COLO668 (cell line): ENCODE measurements around the gene TUBG1.
"Not testable (repeated sequence)": the region's sequence is repeated elsewhere in the genome, so short reads cannot be mapped to it uniquely, and the experiment has no call there.

ENCODE experiments used
- DNase-seq: peaks from one replicate; lab custom pipeline; 2025; ENCODE audit not compliant: unreplicated experiment; lab: John Stamatoyannopoulos, UW

Gene TUBG1

DNA sequence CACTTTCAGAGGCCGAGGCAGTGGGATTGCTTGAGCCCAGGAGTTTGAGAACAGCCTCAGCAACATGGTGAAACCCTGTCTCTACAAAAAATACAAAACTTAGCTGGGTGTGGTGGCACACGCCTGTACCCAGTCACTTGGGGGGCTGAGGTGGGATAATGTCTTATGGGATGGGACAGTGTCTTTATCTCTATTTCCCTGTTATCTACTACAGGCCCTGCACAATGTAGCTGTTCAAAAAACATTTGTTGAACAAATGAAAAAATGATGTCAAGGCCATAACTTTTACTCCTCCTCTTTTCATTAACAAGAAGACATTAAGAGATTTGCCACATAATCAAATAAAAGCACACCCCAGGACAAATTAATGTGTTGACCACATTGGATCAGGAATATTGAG, 13.8 kb downstream of the TUBG1 start:
- DNase-seq: no peak

DNA sequence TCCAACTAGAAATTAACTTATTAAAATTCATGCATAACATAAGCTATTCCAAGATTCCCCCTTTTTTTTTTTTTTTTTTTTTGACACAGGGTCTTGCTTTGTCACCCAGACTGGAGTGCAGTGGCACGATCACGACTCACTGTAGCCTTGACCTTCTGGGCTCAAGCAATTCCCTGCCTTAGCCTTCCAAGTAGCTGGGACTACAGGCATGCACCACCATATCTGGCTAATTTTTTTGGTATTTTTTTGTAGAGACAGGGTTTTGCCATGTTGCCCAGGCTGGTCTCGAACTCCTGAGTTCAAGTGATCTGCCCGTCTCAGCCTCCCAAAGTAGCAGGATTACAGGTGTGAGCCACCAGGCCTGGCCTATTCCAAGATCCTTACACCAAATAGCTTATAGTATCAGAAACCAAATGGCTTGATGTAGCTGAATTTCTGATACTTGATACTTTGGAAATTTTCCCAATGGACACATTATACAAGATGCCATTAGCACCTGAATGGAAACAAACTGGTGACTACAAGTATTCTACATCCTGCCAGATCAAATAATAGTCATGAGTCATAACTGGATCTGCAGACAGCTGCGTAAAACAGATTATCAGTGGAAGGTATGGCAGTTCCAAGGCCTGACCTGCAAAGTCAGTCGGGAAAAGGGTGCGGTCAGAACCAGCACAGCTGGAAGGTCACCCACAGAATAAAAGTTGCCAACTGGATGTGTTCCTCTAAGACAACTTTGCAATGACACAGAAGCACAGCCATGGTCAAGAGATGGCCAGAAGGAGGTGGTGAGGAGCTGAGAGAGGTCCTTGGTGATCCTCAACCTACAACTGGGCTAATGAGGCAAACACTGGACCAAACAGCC, 14.5 kb downstream of the TUBG1 start:
- peak; percentile 31 for DNase-seq

DNA sequence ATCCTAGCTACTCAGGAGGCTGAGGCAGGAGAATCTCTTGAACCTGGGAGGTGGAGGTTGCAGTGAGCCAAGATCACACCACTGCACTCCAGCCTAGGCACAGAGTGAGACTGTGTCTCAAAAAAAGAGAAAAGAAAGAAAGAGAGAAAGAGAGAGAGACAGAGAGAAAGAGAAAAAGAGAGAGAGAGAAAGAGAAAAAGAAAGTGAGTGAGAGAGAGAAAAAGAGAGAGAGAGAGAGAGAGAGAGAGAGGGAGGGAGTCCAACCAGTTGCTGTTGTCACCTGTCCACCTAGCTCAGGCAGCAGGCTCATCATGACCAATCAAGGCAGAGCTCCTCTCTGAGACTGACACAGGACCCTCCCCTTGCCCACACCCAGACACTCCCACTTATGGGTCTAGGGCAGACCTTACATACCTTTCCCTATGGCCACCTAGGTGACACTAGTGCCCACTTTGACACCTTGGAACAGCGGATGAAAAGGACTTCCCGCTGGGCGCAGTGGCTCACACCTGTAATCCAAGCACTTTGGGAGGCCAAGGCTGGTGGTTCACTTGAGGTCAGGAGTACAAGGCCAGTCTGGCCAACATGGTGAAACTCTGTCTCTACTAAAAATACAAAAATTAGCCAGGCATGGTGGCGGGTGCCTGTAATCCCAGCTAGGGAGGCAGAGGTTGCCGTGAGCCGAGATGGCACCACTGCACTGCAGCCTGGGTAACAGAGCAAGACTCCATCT, 17.7 kb downstream of the TUBG1 start:
- DNase-seq: not testable (repeated sequence)

DNA sequence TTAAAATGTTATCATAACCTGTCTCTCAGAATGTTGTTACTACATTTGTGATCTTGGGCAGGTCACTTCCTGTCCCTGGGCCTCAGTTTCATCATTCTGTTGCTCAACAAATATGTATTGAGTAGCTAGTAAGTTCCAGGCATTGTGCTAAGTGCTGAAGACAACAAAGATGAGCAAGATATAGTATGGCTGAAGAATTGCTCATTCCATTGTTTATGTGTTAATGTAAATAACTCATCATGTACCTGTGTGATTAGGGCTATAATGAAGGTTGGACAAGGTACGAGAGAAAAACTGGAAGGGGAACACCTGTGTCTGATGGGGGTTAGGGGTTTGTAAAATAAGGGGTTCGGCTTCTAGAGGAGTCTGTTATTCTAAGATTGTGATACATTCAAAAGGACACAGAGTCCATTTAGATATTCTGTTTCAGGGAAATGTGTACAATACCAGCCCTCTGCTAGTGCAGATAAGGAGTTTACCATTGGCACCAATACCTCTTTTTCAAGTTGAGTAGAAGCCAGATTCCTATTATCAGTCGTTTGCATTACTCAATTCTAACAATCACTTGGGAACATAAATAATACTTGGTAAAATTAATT, 20.0 kb downstream of the TUBG1 start:
- no peak for DNase-seq

DNA sequence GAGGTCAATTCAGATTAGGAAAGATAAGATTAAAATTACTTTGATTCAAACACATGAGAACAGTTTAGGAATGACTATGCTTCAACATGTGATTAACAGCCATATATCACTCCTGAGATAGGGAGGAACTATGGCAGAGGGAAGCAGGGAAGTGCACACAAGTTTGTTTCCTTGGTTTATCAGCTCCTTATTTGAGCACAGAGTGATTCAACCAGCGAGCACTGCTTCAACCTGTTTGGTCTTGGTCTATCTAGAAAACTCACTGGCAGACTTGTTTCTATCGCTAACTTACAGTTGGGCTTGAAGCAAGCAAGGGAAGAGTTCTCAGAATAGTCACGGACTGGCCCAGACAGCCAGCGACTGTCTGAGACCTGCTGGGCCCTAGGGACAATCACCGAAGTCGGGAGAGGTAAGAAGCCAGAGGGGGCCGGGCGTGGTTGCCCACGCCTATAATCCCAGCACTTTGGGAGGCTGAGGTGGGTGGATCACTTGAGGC, 23.5 kb downstream of the TUBG1 start:
- DNase-seq: no peak

DNA sequence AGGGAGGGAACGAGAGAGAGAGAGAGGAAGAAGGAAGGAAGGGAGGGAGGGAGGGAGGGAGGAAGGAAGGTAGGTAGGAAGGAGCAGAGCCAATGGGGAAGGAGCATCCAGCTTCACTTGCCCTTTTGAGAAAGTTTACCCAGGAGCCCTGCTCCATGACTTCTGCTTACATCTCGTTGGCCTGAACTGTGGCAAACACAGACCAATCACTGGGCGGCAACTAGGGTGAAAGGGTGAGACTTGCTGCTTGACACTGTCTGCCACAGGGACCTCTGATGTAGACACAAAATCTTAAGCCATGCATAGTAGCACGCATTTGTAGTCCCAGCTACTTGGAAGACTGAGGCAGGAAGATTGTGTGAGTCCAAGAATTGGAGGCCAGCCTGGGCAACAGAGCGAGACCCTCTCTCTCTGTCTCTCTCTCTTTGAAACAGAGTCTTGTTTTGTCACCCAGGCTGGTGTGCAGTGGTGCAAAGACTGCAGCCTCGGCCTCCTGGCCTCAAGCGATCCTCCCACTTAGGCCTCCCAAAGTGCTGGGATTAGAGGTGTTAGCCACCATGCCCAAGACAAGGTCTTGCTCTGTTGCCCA, 30.1 kb downstream of the TUBG1 start:
- DNase-seq: no peak

DNA sequence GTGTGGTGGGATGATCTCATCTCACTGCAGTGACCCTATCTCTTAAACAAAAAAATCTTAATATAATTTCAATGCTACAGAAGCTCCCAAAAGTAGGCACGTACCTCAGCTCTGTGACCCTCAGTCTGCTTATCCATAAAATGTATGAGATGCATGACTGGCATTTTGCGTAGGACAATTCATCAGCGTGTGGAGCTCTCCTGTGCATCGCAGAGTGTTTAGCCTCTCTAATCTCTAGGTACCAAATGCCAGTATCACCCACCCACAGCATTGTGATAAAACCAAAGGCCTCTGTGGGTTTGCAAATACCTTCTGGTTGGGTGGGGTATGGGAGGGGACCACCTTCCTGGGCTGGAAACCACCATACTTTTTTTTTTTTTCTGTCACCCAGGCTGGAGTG, 30.6 kb downstream of the TUBG1 start:
- DNase-seq: no peak

DNA sequence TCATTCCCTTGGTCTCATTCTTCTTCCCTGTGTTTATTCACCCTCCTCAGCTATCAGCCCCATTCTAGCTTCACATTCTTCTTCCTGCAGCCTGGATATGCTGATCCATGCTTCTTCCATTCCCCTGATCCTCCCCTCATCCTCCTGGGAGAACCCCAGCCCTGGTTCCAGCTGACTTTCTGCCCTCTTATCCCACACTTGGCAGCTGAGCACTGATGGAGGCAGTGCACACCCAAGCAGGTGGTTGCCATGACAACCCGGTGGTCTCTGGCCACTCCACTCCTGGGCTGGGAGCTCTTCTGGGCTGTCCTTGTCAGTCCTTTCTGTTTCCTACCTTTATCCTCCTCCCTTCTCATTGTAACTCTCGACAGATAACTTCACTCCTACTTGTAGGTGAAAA, 32.9 kb downstream of the TUBG1 start:
- no peak for DNase-seq

DNA sequence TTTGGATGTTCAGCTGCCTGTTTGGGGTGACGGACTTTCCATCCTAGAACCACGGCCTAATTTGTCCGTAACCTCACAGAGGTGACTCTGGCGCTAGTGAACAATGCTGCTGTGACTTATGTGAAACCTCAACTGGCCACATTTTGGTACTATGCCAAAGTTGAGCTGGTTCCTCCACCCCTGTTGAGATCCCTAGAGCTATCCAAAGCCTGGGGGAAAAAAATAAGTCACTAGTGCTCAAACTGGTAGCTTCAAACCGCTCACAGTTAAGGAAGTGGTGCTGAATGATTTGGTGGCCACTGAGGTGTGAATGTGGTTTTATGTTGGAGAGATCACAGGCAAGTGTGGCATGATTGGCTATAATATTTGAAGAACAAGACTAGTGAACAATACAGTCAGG, 38.3 kb downstream of the TUBG1 start:
- DNase-seq: no peak

DNA sequence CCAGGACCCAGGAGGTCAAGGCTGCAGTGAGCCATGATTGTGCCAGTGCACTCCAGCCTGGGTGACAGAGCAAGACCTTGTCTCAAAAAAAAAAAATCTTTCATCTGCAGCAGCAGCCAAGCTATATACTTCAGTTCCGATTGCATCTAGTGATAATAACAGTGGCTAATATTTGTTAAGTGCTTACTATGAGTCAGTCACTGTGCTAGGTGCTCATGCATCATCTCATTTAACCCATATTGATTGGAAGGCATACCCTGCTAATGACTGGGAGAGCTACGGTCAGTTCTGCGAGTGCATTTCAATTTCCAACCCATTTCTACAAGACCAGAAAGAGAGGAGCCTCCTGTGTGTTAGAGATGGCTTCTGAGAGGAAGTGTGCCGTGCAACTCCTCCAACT, 41.9 kb downstream of the TUBG1 start:
- no peak for DNase-seq

DNA sequence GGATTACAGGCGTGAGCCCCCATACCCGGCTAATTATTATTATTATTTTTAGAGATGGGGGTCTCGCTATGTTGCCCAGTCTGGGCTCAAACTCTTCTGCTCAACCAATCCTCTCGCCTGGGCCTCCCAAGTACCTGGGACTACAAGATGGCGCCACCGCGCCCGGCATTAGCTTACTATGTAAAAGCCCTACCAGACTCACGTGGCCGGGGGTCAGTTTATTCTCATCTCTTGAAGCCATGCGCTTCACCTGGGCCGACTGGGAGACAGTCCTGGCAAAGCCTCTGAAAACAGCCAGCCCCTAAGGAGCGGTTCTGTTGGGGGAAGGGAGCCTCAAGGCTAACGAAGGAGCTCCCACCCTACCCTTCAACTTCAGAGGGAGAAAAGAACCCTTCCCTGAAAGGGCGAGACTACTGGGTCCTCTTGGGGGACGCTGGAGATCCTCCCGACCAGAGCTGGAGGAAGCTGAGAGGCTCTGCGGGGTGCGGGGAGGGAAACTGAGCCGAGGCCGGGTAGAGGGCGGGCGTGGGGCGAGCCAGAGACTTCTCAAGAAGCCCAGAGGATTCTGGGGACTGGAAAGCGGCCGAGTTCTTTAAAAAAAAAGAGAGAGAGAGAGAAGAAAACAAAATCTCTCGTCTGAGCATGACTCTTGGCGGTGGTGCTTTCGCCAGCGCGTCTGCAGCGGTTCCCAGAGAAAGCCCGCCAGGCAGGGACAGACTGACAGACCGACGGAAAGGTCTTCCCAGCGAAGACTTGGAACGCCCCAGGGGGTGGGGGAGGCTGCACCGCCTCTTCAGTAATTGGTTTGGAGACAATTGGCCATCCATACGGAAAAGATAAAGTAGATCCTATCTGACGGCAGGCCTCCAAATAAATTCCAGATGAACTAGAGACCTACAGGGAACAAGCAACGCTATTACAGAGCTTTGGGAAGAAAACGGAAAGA, 44.0 kb downstream of the TUBG1 start:
- no peak for DNase-seq

DNA sequence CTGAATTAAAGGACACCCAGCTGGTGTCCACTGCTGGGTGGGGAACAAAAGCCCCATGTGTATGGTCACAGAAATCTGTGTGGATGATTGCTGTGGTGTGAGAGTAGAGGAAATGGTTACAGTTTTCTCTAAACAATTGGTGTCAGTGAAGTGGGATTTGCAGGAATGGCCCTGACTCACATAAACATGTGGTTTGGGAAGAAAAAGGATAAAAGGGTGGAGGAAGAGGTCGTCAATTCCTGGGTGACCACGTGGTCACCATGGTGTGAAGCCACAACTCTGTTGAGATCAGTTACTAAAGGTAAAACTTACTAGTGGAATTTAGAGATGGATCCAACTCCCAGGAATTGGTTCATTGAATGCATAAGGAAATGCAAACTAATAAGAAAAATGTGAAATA, 46.0 kb downstream of the TUBG1 start:
- no peak for DNase-seq

DNA sequence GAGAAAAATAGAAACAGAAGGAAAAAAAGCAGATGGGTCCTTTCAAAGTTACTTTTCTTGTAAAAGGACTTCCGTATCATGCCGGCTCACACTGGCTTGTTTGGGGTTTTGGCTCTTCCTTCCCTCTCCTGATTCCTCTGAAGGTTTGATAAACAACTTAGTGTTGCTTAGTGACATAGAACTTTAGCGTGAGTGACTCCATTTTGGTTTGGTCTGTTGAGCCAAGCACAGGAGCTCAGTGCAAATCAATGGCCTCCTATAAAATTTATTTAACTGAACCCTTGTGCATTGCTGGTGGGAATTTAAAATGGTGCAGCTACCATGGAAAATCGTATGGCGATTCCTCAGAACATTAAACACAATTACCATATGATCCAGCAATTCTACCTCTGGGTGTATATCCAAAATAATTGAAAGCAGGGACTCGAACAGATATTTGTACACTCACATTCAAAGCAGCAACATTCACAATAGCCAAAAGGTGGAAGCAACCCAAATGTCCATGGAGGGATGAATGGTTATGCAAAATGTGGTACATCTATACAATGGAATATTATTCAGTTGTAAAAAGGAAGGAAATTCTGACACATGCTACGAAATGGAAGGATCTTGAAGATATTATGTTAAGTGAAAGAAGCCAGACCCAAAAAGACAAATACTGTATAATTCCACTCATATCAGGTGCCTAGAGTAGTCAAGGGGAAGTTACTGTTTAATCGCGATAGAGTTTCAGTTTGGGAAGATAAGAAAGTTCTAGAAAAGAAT, 48.5 kb downstream of the TUBG1 start:
- no peak for DNase-seq

DNA sequence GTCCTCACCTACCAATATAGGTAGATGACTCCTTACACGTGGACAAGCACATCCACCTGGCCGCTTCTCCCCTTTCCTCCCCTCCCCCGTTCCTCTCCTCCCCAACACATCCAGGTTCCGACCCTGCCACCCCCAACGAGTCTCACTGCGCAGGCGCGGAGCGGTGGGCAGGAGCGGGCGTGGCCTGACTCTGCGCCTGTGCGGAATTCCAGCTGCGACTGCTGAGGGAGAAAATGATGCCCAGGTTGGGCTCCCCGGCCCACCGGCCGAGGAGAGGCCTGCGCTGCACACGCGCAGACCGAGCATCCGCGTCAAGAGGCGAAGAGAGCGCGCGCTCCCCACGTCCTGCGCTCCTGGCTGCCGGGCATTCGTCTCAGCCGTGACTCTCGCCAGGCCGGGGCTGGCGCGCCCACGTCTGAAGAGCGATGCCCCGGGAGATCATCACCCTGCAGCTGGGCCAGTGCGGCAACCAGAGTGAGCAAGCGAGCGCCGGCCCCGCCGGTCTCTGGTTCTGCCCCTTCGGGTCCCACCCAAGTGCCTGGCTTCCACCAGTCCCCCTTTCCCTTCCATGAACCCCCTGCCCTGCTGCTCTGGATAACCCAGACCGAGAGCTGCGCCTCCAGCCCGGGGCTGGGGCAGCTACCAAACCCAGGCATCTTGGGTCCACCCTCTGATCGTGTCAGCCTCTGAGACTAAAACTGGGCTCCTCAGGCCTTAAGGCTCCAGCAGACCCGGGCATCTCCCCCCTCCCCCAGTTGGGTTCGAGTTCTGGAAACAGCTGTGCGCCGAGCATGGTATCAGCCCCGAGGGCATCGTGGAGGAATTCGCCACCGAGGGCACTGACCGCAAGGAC, 49.8 kb downstream of the TUBG1 start, which contains the start of gene TUBG2:
TUBG2 (plus strand) TSS at position 206 of the 853 bp plus-strand sequence; CDS start at position 426, 220 bp downstream.
- DNase-seq: peak; percentile 90

DNA sequence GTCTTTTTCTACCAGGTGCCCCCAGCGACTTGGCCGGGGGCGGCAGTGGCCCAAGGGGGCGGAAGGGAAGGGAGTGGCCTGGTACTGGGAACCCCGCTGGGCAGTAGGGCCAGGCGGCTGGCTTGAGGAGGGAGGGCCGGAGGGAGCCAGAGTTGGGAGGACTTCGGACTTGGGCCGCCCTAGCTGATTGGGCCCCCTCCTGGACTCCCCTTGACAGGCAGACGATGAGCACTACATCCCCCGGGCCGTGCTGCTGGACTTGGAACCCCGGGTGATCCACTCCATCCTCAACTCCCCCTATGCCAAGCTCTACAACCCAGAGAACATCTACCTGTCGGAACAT, 50.4 kb downstream of the TUBG1 start:
- DNase-seq: not testable (repeated sequence)

DNA sequence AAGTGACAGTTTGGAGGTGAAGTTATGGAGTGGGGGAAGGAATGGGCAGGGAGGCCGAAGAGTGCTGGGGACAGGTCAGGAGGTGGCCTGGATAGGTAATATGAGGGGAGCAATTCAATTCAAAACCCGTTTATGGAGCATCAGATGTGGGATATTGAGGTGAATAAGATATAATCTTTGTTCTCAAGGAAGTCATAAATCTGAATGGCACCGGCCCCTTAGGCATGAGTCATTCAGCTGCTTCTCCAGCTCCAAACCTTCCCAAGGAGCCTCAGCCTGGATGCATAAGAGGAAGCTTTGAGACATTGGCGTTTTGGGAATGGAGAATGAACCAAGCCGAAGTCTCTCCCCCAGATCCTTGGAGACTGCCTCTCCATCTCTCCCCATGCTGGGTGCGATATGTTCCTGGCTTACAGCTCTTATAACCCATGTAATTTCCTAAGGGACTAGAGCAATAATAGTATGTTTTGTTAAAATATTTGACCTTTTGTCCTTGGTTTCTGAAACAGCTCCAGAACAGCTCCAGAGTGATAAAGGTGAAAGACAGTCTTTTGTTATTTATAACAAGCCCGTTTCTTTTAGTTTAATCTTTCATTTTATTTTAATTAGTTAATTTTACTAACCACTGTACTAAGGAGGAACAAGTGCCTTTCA, 51.3 kb downstream of the TUBG1 start:
- DNase-seq: no peak
